Lung microvascular endothelial cell (primary cell): ENCODE measurements around the gene SETD4. TPM values are rescaled to one million over a fixed set of nuclear protein-coding genes. Genes with fewer than 3 reads are reported as not detected.

Source experiments
- DNase-seq, 2 donors: peaks; one replicate each; pipeline versions ENCODE4 v3.0.0 to v3.0.0-alpha.2; 2010; ENCODE audit warnings: low read depth in 2 of 2
- total RNA-seq: library from RNA; depleted of rRNA; stranded (reverse); fragments of >200 nt; gene quantifications from 2 replicates; pipeline ENCODE4 v1.2.1, GENCODE V29; 2014

SETD4 gene
- total RNA-seq, 1 donor from 2014 or later: 6.0 TPM

- DNase-seq: no peak
Measured at GRCh38 chr21:36010801-36011200, 49.5 kb downstream of the SETD4 start.

- DNase-seq: no peak
Measured at GRCh38 chr21:36008505-36008904, 51.8 kb downstream of the SETD4 start.

DNA sequence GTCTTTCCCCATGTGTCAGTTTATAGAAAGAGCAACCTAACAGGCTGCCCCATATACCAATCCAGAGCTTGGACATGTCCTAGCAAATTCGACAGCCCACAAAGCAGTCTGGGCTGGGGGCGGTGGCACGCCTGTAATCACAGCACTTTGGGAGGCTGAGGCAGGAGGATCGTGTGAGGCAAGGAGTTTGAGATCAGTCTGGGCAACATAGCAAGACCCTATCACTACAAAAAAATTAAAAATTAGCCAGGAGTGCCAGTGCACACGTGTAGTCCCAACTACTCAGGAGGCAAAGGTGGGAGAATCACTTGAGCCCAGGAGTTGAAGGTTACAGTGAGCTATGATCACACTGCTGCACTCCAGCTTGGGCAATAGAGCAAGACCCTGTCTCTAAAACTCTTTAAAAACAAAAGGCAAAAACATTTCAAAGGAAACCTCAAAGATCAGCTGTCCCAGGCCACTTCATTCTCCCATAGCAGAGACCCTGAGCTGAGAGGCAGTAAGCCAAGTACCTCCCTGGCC, 54.4 kb downstream of the SETD4 start:
- DNase-seq: no peak

DNA sequence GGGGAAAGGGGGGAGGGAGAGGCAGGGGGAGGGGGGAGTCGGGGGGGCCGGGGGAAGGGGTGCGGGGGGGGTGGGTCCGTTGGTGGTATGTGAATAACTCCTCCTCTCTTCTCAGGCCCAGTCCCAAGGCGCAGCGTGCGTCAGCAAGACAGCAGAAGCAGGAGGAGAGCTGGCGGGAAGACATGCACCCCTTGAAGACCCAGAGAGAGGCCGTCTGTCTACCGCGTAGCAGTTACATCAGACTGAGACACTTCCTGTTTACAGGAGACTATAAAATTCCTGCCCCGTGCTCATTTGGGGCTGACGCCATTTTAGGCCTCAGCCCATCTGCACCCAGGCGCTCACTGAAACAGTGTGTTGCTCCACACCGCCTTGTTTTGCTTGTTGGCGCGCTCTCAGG, 55.3 kb downstream of the SETD4 start:
- DNase-seq: peak in 1 of 2 donors; percentile 37

DNA sequence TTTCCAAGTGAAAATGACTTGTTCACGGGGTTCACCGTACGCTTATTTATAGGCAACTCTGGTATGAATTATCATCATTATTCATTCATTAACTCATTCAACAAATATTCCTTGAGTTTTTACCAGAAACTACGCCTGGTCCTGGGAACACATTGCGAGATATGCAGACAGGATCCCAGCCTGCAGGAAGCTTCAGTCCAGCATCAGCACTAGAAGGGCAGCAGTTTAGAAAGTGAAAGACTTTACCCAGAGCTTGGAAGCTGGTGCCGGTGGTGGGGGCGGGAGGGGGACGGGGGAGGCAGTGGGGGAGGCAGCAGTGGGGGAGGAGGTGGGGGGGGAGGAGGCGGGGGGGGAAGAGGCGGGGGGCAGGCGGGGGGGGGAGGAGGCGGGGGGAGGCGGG, 55.9 kb downstream of the SETD4 start:
- no peak for DNase-seq

GRCh38 chr21:36003776-36004175, 56.5 kb downstream of the SETD4 start:
- DNase-seq: no peak

DNA sequence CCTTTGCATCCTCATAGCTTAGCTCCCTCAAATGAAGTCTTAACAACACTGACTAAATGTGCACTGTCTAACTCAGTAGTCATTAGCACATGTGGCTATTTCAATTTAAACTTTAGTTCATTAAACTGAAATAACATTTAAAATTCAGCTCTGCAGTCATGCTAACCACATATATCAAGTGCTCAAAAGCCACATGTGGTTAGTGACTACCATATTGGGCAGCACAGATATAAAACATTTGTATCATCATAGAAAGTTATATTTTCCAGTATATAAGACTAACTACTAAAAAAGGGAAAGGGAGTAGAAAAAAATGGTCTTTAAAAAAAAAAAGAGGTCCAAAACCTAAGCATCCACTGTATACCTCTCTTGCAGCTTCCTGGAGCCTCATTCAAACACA, 64.1 kb downstream of the SETD4 start:
- DNase-seq: no peak

- DNase-seq: no peak
Measured at GRCh38 chr21:35995522-35996088, 64.7 kb downstream of the SETD4 start.

DNA sequence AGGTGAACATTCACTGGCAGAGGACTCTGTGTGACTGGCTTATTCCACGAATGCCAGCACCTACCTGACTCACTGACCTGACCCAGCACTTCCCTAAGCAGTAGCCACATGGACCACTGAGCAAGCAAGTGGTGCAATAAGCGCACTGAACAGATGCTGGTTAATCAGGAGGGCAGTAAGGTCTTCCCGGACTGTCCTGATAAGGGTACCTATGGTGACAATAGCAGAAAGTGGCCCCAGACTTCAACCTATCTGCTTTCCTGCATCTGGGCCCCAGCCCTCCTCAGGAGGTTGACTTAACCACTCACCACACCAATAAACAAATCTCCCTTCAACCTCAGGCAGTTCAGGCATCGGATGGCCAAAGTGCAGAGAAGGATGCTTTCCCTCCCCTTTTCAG, 65.7 kb downstream of the SETD4 start:
- no peak for DNase-seq

- DNase-seq: no peak
Measured at GRCh38 chr21:35993875-35994490, 66.3 kb downstream of the SETD4 start.

DNA sequence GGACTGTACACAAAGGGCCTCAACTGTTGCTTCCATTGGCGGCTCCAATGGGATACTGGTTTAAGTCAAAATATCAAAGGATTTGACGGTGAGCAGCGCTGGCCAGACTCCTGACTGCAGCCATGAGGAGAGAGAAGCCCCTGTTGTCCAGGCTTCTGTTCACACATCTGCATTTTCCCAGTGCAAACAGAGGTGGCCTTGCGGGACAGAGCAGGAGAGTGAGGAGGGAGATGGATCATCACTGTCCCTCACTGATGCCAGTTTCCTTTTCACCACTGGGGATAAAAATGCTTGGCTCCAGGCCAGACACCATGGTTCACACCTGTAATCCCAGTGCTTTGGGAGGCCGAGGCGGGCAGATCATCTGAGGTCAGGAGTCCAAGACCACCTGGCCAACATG, 69.2 kb downstream of the SETD4 start:
- no peak for DNase-seq

DNA sequence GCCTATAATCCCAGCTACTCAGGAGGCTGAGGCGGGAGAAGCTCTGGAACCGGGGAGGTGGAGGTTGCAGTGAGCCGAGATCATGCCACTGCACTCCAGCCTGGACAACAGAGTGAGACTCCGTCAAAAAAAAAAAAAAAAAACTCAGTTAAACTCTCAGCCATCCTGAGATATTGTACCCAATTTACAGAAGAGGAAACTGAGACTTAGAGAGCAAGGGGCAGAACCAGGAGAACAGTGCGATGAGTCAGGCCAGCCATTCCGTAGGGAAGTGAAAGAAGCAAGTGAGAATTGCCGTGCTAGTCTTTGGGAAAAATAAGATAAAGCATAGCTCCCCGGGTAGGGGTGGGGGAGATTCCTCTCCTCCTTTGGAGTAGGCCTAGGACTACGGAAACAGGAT, 69.7 kb downstream of the SETD4 start:
- no peak for DNase-seq

- no peak for DNase-seq
Measured at GRCh38 chr21:35989138-35989735, 71.1 kb downstream of the SETD4 start.

DNA sequence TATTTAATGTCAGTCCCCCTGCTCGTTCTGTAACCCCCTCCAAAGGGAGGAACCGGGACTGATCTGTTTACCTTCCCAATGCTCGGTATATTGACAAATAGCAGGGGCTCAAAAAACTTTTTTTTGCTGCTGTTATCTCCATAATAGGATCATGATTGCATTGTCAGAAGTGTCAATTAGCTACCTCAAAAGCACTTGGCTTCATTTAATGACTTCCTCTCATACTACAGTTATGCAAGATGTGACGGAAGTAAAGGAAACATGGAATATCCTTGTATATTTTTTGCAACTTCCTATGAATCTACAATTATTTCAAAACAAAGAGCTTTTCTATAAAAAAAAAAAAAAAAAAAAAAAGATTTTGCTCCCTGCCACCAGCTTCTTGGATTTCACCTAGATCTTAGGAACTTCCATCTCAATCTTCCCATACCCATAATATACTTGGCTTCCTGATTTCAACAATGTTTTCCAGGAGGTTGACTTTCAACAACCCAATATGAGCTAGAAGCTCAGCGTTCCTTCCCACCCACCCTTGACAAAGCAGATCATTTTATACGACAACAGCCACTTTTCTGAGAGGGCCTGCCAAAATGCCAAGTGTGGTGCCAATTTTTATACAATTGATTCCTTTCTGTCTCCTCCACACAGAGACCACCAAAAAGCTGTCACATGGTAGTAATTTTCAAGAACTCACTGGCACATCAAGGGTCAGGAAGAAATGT, 71.7 kb downstream of the SETD4 start:
- peak; percentile 5 to 16 for DNase-seq

DNA sequence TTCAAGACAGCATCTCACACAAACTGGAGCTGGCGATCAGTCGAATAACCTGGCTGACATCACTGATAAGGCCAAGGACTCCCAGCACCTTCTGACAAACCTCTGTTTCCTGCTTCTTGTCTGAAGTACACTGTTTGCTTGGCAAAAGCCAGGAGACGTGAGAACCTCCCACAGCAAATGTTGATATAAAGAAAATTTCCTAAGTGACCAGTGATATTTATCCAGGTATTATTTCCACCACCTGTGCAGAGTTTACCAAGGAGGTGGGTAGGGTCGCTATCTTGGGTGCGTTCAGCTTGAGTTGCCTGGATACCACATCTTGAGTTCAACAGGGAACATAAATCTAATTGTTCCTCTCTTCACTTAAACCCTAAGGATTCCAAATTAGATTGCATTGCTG, 72.9 kb downstream of the SETD4 start:
- no peak for DNase-seq

DNA sequence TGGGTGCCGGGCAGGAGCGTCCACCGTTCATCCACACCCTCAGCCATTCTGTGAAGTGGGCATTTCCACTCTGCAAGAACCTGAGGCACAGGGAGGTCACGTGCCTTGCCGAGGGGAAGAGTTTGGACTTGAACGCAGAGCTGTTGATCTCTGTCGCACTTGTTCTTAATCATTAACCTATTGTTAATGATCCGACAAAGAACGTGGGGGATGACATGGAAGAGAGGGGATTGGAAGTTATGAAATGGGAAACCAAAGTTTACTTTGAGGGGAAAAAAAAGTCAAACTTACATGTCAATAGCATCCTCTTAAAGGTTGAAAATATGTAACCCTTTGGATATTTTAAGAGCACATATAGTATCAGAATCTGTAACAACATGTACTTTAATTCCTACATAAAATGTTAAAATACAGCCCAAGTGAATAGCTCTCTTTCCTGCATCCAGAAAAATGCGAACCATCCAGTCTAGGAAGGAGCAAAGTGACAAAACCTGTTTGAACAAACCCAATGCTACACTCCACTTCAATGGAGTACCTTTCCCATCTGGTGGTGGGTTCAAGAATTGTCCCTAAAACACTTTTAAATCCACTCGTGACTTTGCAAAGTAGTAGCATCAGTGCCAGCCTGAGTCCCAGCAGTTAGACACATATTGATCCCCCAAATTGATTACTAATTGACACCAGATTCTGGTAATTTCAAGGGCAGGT, 75.5 kb downstream of the SETD4 start:
- no peak for DNase-seq

Other genes starting within 250 kb of the SETD4 start
- 19.2 and 29.9 TPM in 2 replicates for gene CBR1, start 9.5 kb upstream of the SETD4 start, total RNA-seq
- gene CBR3, start 74.6 kb upstream of the SETD4 start, total RNA-seq: 0.60 and 2.4 TPM in 2 replicates
- 3.1 and 3.2 TPM in 2 replicates for gene DOP1B, start 96.3 kb upstream of the SETD4 start, total RNA-seq